ENCODE data around the gene FAN1. TPM values are rescaled to one million over a fixed set of nuclear protein-coding genes. Genes with fewer than 3 reads are reported as not detected.

The FAN1 gene
- total RNA-seq, 4 donors from 2014 or later = 11.7 to 19.4 (median 17.6) TPM

GRCh38 chr15:30926161-30926560, 22.4 kb downstream of the FAN1 start:
- no peak overlapping the region for H3K4me3 ChIP-seq (ENCODE audit: low read depth, poor library complexity, severe bottlenecking)
- no peak for TF ChIP-seq CTCF (IDR thresholded peaks at IDR 0.05)
- no peak for TF ChIP-seq POLR2A (IDR thresholded peaks at IDR 0.05)
- WGBS, 2 donors = 92 to 95% methylated on average over 8 of the region's 8 CpGs
- DNase-seq (ENCODE audit: low spot score in 2 of 2) = no peak
- intact Hi-C loops (cut with DNase I; ENCODE audit: low total_unique reads) = no loop called here

GRCh38 chr15:30927148-30927761, 23.5 kb downstream of the FAN1 start:
- H3K4me3 ChIP-seq (ENCODE audit: low read depth, poor library complexity, severe bottlenecking) = no peak overlapping the region
- TF ChIP-seq POLR2A (IDR thresholded peaks at IDR 0.05) (no peak), CTCF (IDR thresholded peaks at IDR 0.05) (no peak)
- intact Hi-C loops (cut with DNase I; ENCODE audit: low total_unique reads) = no loop called here
- WGBS, 2 donors = 83 to 87% methylated on average over 7 of the region's 7 CpGs
- DNase-seq (ENCODE audit: low spot score in 2 of 2) = no peak

- WGBS, 2 donors = 81 to 83% methylated on average over 5 of the region's 5 CpGs
- no peak for TF ChIP-seq POLR2A (IDR thresholded peaks at IDR 0.05)
- no peak for TF ChIP-seq CTCF (IDR thresholded peaks at IDR 0.05)
- DNase-seq (ENCODE audit: low spot score in 2 of 2) = no peak
- intact Hi-C loops (cut with DNase I; ENCODE audit: low total_unique reads) = no loop called here
- H3K4me3 ChIP-seq (ENCODE audit: low read depth, poor library complexity, severe bottlenecking) = no peak overlapping the region
Measured at GRCh38 chr15:30928076-30928475, 24.4 kb downstream of the FAN1 start.

- DNase-seq (ENCODE audit: low spot score in 2 of 2) = no peak
- no peak for TF ChIP-seq POLR2A (IDR thresholded peaks at IDR 0.05)
- TF ChIP-seq CTCF (IDR thresholded peaks at IDR 0.05) = no peak
- no peak overlapping the region for H3K4me3 ChIP-seq (ENCODE audit: low read depth, poor library complexity, severe bottlenecking)
- intact Hi-C loops (cut with DNase I; ENCODE audit: low total_unique reads) = no loop called here
- 51 to 56% methylated on average over 10 of the region's 10 CpGs for WGBS, 2 donors
Measured at GRCh38 chr15:30929064-30929669, 25.5 kb downstream of the FAN1 start.

- 95 to 100% methylated on average over 4 of the region's 4 CpGs for WGBS, 2 donors
- H3K4me3 ChIP-seq (ENCODE audit: low read depth, poor library complexity, severe bottlenecking) = no peak overlapping the region
- TF ChIP-seq POLR2A (IDR thresholded peaks at IDR 0.05) (no peak), CTCF (IDR thresholded peaks at IDR 0.05) (no peak)
- DNase-seq (ENCODE audit: low spot score in 2 of 2) = no peak
- intact Hi-C loops (cut with DNase I; ENCODE audit: low total_unique reads) = no loop called here
Measured at GRCh38 chr15:30929982-30930381, 26.3 kb downstream of the FAN1 start.

GRCh38 chr15:30930422-30930821, 26.7 kb downstream of the FAN1 start:
- intact Hi-C loops (cut with DNase I; ENCODE audit: low total_unique reads) = no loop called here
- no peak for DNase-seq (ENCODE audit: low spot score in 2 of 2)
- no peak overlapping the region for H3K4me3 ChIP-seq (ENCODE audit: low read depth, poor library complexity, severe bottlenecking)
- TF ChIP-seq CTCF (IDR thresholded peaks at IDR 0.05) (no peak), POLR2A (IDR thresholded peaks at IDR 0.05) (no peak)
- WGBS, 2 donors = 95 to 97% methylated on average over 4 to 8 of the region's 8 CpGs

Measured in lower leg skin (tissue), 4 donors.